ENCODE measurements around the gene L1TD1. TPM values are rescaled to one million over a fixed set of nuclear protein-coding genes. Genes with fewer than 3 reads are reported as not detected.

Gene L1TD1
- total RNA-seq, 5 donors from 2014 or later (not counting 1 experiment from before 2014, with no cell fraction given), result 0.09 to 0.47 (median 0.40) TPM; not detected in 1

DNA sequence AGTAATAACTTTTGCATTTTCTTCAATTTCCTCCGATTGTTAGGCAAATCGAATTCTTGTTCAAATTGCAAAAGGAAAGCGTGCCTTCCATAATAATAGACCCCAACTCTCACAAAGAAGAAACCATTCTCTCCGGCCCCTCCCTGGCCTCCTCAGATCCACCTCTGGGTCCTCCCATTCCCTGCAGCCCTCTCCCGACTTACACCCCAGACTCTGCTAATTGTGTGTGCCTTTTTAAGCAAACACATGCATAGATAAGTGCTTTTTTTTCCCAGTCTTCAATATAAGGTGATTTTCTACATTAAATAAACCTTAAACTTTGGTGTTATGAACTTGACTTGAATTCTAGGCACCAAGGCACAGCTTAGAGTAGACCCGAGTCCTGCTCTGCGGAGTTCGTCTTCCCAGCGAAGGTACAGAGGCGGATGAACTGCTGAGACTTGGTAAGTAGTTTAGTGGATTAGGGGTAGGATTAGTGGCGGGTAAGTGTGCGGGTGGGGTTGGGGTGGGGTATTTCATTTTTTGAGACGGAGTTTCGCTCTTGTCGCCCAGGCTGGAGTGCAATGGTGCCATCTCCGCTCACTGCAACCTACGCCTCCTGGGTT is 1.5 kb downstream of the L1TD1 start:
- Mint-ChIP-seq H3K4me1 (peaks cover 4 to 8% (median 7%) of the 10 kb centered on the region in 3 donors), H3K36me3 (peaks cover 3% of the 10 kb centered on the region), H3K27ac (peak overlapping the region in 1 of 2 donors; percentile 13), H3K4me3 (no peak overlapping the region), H3K9me3 (no peaks in the 10 kb centered on the region), H3K27me3 (peaks cover 30 to 37% of the 10 kb centered on the region in 2 donors)
- no peaks in the 10 kb centered on the region for H3K9me3 ChIP-seq
- ChIA-PET POLR2A (no interaction called here), CTCF (no interaction called here)
- H3K27ac ChIP-seq (ENCODE audit: low read length), result no peak overlapping the region
- ATAC-seq (replicated peaks in 1 of 4) (no peak), DNase-seq (no peak)
- no peak overlapping the region for H3K4me3 ChIP-seq (ENCODE audit: control insufficient read depth in 1 of 2, extremely low read depth in 1 of 2, low read length in 1 of 2)
- H3K27me3 ChIP-seq (replicated peaks in 1 of 2; ENCODE audit: control insufficient read depth in 2 of 2, extremely low read depth in 1 of 2, insufficient read depth in 2 of 2, low read length in 1 of 2), result peaks cover 6 to 42% of the 10 kb centered on the region in 2 experiments
- 92% methylated on average over 11 of the region's 17 CpGs for WGBS (ENCODE audit: insufficient coverage)
- H3K36me3 ChIP-seq (ENCODE audit: control insufficient read depth in 2 of 2, extremely low read depth in 1 of 2, insufficient read depth in 1 of 2, low read length in 1 of 2), result no peaks in the 10 kb centered on the region
- H3K4me1 ChIP-seq (ENCODE audit: control insufficient read depth in 1 of 2, extremely low read depth in 1 of 2, insufficient read depth in 2 of 2, low read length in 2 of 2), result no peaks in the 10 kb centered on the region

DNA sequence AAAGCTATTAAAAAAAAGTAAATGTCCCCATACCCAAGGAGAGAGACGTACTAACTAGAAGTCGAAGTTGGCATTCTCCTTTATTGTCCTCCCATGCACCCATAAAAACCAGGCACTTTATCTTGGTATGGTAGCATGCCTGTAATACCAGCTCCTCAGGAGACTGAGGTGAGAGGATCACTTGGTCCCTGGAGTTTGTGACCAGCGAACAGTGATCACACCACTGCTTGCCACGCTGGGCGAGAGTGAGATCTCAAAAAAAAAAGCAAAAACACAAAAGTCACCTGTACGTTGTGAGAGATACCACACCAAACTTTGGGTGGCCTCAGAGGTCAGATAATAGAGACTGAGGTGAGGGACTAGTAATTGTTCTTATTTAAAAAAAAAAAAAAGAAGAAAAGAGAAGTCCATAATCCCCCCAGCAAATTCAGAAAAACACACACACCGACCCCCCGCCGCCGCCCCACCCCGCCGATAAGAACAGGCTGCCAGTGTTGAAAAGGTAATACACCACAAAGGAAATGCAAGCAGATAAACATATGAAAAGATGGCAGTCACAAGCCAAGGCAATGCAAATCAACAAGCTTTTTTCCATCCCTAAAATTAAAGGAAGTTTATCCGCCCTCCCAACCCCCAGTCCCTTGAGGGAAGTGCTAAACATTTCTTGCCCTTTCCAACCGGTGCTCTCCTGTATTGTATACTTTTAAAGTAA is 3.6 kb downstream of the L1TD1 start:
- Mint-ChIP-seq H3K36me3 (peaks cover 3% of the 10 kb centered on the region), H3K9me3 (no peaks in the 10 kb centered on the region), H3K4me3 (no peak overlapping the region), H3K27ac (no peak overlapping the region), H3K27me3 (peaks cover 23 to 32% of the 10 kb centered on the region in 2 donors), H3K4me1 (peaks cover 4 to 8% (median 7%) of the 10 kb centered on the region in 3 donors)
- CTCF ChIA-PET, result interaction anchor here in 1 of 2 donors (0.7 kb wide), 2 partner anchors 66 to 68 kb away, joined by 4 to 5 read pairs; no protein-coding TSS in a partner anchor
- POLR2A ChIA-PET, result no interaction called here
- H3K27me3 ChIP-seq (replicated peaks in 1 of 2; ENCODE audit: control insufficient read depth in 2 of 2, extremely low read depth in 1 of 2, insufficient read depth in 2 of 2, low read length in 1 of 2), result peaks cover 6 to 41% of the 10 kb centered on the region in 2 experiments
- 20% methylated on average over 1 of the region's 14 CpGs for WGBS (ENCODE audit: insufficient coverage)
- H3K27ac ChIP-seq (ENCODE audit: low read length), result no peak overlapping the region
- DNase-seq (no peak), ATAC-seq (replicated peaks in 1 of 4) (no peak)
- no peak overlapping the region for H3K4me3 ChIP-seq (ENCODE audit: control insufficient read depth in 1 of 2, extremely low read depth in 1 of 2, low read length in 1 of 2)
- no peaks in the 10 kb centered on the region for H3K9me3 ChIP-seq
- no peaks in the 10 kb centered on the region for H3K36me3 ChIP-seq (ENCODE audit: control insufficient read depth in 2 of 2, extremely low read depth in 1 of 2, insufficient read depth in 1 of 2, low read length in 1 of 2)
- no peaks in the 10 kb centered on the region for H3K4me1 ChIP-seq (ENCODE audit: control insufficient read depth in 1 of 2, extremely low read depth in 1 of 2, insufficient read depth in 2 of 2, low read length in 2 of 2)

DNA sequence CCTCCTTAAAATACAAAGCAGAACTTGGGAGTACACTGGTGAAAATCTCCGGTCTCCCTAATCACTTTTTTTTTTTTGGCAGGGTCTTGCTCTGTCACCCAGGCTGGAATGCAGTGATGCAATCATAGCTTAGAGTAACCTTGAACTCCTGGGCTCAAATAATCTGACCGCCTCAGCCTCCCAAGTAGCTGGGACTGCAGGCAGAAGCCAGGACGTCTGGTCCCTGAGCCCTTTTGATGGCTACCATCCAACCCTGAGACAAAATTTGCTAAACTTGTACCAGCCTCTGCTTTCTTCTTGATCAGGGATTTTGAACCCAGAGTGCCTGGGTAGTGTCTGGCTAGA is 4.1 kb downstream of the L1TD1 start:
- Histone ChIP-seq H3K4me1 (ENCODE audit: control insufficient read depth in 1 of 2, extremely low read depth in 1 of 2, insufficient read depth in 2 of 2, low read length in 2 of 2) (no peaks in the 10 kb centered on the region), H3K27ac (ENCODE audit: low read length) (no peak overlapping the region), H3K9me3 (no peaks in the 10 kb centered on the region), H3K27me3 (replicated peaks in 1 of 2; ENCODE audit: control insufficient read depth in 2 of 2, extremely low read depth in 1 of 2, insufficient read depth in 2 of 2, low read length in 1 of 2) (peaks cover 3 to 36% of the 10 kb centered on the region in 2 experiments), H3K4me3 (ENCODE audit: control insufficient read depth in 1 of 2, extremely low read depth in 1 of 2, low read length in 1 of 2) (no peak overlapping the region), H3K36me3 (ENCODE audit: control insufficient read depth in 2 of 2, extremely low read depth in 1 of 2, insufficient read depth in 1 of 2, low read length in 1 of 2) (no peaks in the 10 kb centered on the region)
- H3K27me3 Mint-ChIP-seq, result peaks cover 18 to 27% of the 10 kb centered on the region in 2 donors
- POLR2A ChIA-PET, result no interaction called here
- H3K4me1 Mint-ChIP-seq, result peaks cover 4 to 8% (median 7%) of the 10 kb centered on the region in 3 donors
- ATAC-seq (replicated peaks in 1 of 4) (no peak), DNase-seq (no peak)
- peaks cover 3% of the 10 kb centered on the region for H3K36me3 Mint-ChIP-seq
- H3K27ac Mint-ChIP-seq, result no peak overlapping the region
- WGBS (ENCODE audit: insufficient coverage), result 65% methylated on average over 3 of the region's 3 CpGs
- H3K9me3 Mint-ChIP-seq, result no peaks in the 10 kb centered on the region
- no peak overlapping the region for H3K4me3 Mint-ChIP-seq
- CTCF ChIA-PET, result interaction anchor here in 1 of 2 donors (0.7 kb wide), 1 partner anchor 67 kb away, joined by 5 read pairs; no protein-coding TSS in a partner anchor

- no peaks in the 10 kb centered on the region for H3K36me3 ChIP-seq (ENCODE audit: control insufficient read depth in 2 of 2, extremely low read depth in 1 of 2, insufficient read depth in 1 of 2, low read length in 1 of 2)
- no peak overlapping the region for H3K27ac ChIP-seq (ENCODE audit: low read length)
- H3K27me3 ChIP-seq (replicated peaks in 1 of 2; ENCODE audit: control insufficient read depth in 2 of 2, extremely low read depth in 1 of 2, insufficient read depth in 2 of 2, low read length in 1 of 2), result peaks cover 0 to 8% of the 10 kb centered on the region in 2 experiments
- DNase-seq (no peak), ATAC-seq (replicated peaks in 1 of 4) (no peak)
- ChIA-PET CTCF (no interaction called here), POLR2A (no interaction called here)
- H3K36me3 Mint-ChIP-seq, result peaks cover 6% of the 10 kb centered on the region
- no peaks in the 10 kb centered on the region for H3K4me1 ChIP-seq (ENCODE audit: control insufficient read depth in 1 of 2, extremely low read depth in 1 of 2, insufficient read depth in 2 of 2, low read length in 2 of 2)
- peaks cover 11 to 24% (median 14%) of the 10 kb centered on the region in 3 donors for H3K9me3 Mint-ChIP-seq
- H3K27me3 Mint-ChIP-seq, result peaks cover 8 to 9% of the 10 kb centered on the region in 2 donors
- WGBS (ENCODE audit: insufficient coverage), result 95% methylated on average over 2 of the region's 2 CpGs
- peaks cover 0 to 6% (median 5%) of the 10 kb centered on the region in 3 donors for H3K4me1 Mint-ChIP-seq
- H3K27ac Mint-ChIP-seq, result no peak overlapping the region
- H3K9me3 ChIP-seq, result no peaks in the 10 kb centered on the region
- no peak overlapping the region for H3K4me3 Mint-ChIP-seq
- no peak overlapping the region for H3K4me3 ChIP-seq (ENCODE audit: control insufficient read depth in 1 of 2, extremely low read depth in 1 of 2, low read length in 1 of 2)
These were observed 12.5 kb downstream of the L1TD1 start for GRCh38 chr1:62207187-62207586.

DNA sequence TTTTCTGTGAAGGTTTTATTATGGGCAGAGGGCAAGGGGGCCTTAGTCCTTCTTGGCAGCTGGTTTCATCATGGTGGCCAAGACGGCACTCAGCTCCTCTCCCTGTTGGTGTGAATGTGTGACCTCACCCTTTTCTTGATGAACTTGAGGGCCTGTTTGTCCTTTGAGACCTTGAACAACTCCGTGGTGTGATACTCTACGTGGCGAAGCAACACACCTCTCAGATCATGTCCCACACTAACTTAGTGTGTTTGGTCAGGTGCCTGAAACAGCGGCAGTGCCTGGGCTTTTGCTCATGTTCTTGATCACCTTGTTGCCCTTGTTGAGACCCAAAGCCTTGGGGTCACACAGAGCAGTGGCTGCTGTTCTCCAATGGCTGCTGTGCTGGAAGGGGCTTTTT is 13.4 kb downstream of the L1TD1 start:
- no peak for ATAC-seq (replicated peaks in 1 of 4)
- Mint-ChIP-seq H3K36me3 (peaks cover 6% of the 10 kb centered on the region), H3K4me3 (no peak overlapping the region), H3K27me3 (peaks cover 8% of the 10 kb centered on the region in 2 donors), H3K4me1 (peaks cover 0 to 6% (median 5%) of the 10 kb centered on the region in 3 donors), H3K9me3 (peaks cover 11 to 25% (median 14%) of the 10 kb centered on the region in 3 donors), H3K27ac (no peak overlapping the region)
- Histone ChIP-seq H3K9me3 (no peaks in the 10 kb centered on the region), H3K36me3 (ENCODE audit: control insufficient read depth in 2 of 2, extremely low read depth in 1 of 2, insufficient read depth in 1 of 2, low read length in 1 of 2) (no peaks in the 10 kb centered on the region), H3K27ac (ENCODE audit: low read length) (no peak overlapping the region), H3K27me3 (replicated peaks in 1 of 2; ENCODE audit: control insufficient read depth in 2 of 2, extremely low read depth in 1 of 2, insufficient read depth in 2 of 2, low read length in 1 of 2) (peaks cover 0 to 8% of the 10 kb centered on the region in 2 experiments), H3K4me3 (ENCODE audit: control insufficient read depth in 1 of 2, extremely low read depth in 1 of 2, low read length in 1 of 2) (no peak overlapping the region), H3K4me1 (ENCODE audit: control insufficient read depth in 1 of 2, extremely low read depth in 1 of 2, insufficient read depth in 2 of 2, low read length in 2 of 2) (no peaks in the 10 kb centered on the region)
- 84% methylated on average over 3 of the region's 5 CpGs for WGBS (ENCODE audit: insufficient coverage)
- ChIA-PET CTCF (no interaction called here), POLR2A (no interaction called here)
- no peak for DNase-seq

- no peak overlapping the region for H3K4me3 ChIP-seq (ENCODE audit: control insufficient read depth in 1 of 2, extremely low read depth in 1 of 2, low read length in 1 of 2)
- Mint-ChIP-seq H3K4me1 (peaks cover 0 to 6% (median 5%) of the 10 kb centered on the region in 3 donors), H3K27ac (no peak overlapping the region), H3K27me3 (peaks cover 7 to 8% of the 10 kb centered on the region in 2 donors), H3K4me3 (no peak overlapping the region), H3K36me3 (peaks cover 6% of the 10 kb centered on the region), H3K9me3 (peaks cover 11 to 25% (median 14%) of the 10 kb centered on the region in 3 donors)
- ChIA-PET CTCF (interaction anchor here in 1 of 2 donors (0.6 kb wide), 1 partner anchor 633 kb away, joined by 3 read pairs; no protein-coding TSS in a partner anchor), POLR2A (no interaction called here)
- H3K36me3 ChIP-seq (ENCODE audit: control insufficient read depth in 2 of 2, extremely low read depth in 1 of 2, insufficient read depth in 1 of 2, low read length in 1 of 2), result no peaks in the 10 kb centered on the region
- H3K4me1 ChIP-seq (ENCODE audit: control insufficient read depth in 1 of 2, extremely low read depth in 1 of 2, insufficient read depth in 2 of 2, low read length in 2 of 2), result no peaks in the 10 kb centered on the region
- peaks cover 0 to 8% of the 10 kb centered on the region in 2 experiments for H3K27me3 ChIP-seq (replicated peaks in 1 of 2; ENCODE audit: control insufficient read depth in 2 of 2, extremely low read depth in 1 of 2, insufficient read depth in 2 of 2, low read length in 1 of 2)
- H3K9me3 ChIP-seq, result no peaks in the 10 kb centered on the region
- DNase-seq (no peak), ATAC-seq (replicated peaks in 1 of 4) (no peak)
- no peak overlapping the region for H3K27ac ChIP-seq (ENCODE audit: low read length)
- no CpG with 5 or more reads among the region's 1 CpG for WGBS (ENCODE audit: insufficient coverage)
These were observed 14.3 kb downstream of the L1TD1 start for GRCh38 chr1:62208970-62209369.
